Heart left ventricle (tissue), 13 donors: ENCODE data around the gene HMCN2.

Experiments
- CTCF ChIP-seq, 12 donors: fragments of 200-600 bp; sonication (generic) in 4 of 12; IDR thresholded peaks; one replicate each; pipeline versions ENCODE4 v1.5.0 to v1.8.0; 2018 to 2022; ENCODE audit warnings: antibody characterized with exemption in 12 of 12, mild to moderate bottlenecking in 5 of 12
- POLR2A ChIP-seq, 2 donors: fragments of 450-650 bp; IDR thresholded peaks; one replicate each; pipeline ENCODE4 v1.6.1; 2017; ENCODE audit warnings: antibody characterized with exemption in 2 of 2, mild to moderate bottlenecking in 2 of 2, moderate library complexity in 2 of 2
- donor health status: ischemic (EF 13 %, LVEDD 7.1; RV severe dilation, severe dysfunction).
- donor health status: DM: no; HTN: yes; CAD: no.
- donor health status: DM: no; HTN: no; CAD: no.
- donor health status: ischemic (EF 25% LVEDD 6.9; RV normal size, moderate dysfunction).
- donor health status: ischemic (EF 25% LVEDD 5.7; RV mildly dilated, moderate dysfunction).
- donor health status: ischemic (EF 35%, LVEDD 5.7; RV mildly dilated, moderate dysfunction).
- donor health status: nonischemic (EF 11% LVEDD 7.7; RV severe dilation, severe dysfunction).
- donor health status: DM: yes; HTN: yes; CAD: no.
- donor health status: PGD.
- donor health status: ischemic (EF 29% LVEDD 5.4; RV normal size, mild dysfunction).
- donor health status: nonischemic (EF 23%, LVEDD 6.1; RV moderate dilation, normal function).

GRCh38 chr9:130431536-130432303 lies 166.2 kb downstream of the HMCN2 start:
- TF ChIP-seq CTCF (IDR thresholded peaks at IDR 0.05) (no peak), POLR2A (IDR thresholded peaks at IDR 0.05) (no peak)
